ENCODE measurements around the gene CENPT.

Gene CENPT

GRCh38 chr16:67786491-67786890, 61.0 kb downstream of the CENPT start:
- H2BK15ac ChIP-seq (ENCODE audit: low read length), result no peak overlapping the region
- no peak overlapping the region for H3K14ac ChIP-seq (ENCODE audit: low read length)
- no peak overlapping the region for H3K4me2 ChIP-seq (ENCODE audit: insufficient read depth, low read length, poor library complexity, severe bottlenecking)
- no peak overlapping the region for H3K27ac ChIP-seq (replicated peaks; ENCODE audit: low read length)
- no peak overlapping the region for H3K23ac ChIP-seq (ENCODE audit: low read depth, low read length, poor library complexity)
- H3K18ac ChIP-seq (ENCODE audit: low read length), result no peak overlapping the region
- H4K8ac ChIP-seq (ENCODE audit: low read depth, low read length), result no peak overlapping the region
- no peak overlapping the region for H3K4ac ChIP-seq (ENCODE audit: low read length)
- H3K4me3 ChIP-seq (ENCODE audit: low read length in 2 of 2), result no peak overlapping the region
- H2BK5ac ChIP-seq (ENCODE audit: low read length), result no peak overlapping the region
- H3K36me3 ChIP-seq (replicated peaks in 1 of 2; ENCODE audit: control insufficient read depth in 2 of 2, insufficient read depth in 2 of 2, low read length in 2 of 2), result peaks cover 0 to 5% of the 10 kb centered on the region in 2 donors
- H2AK5ac ChIP-seq (ENCODE audit: low read depth, low read length), result no peak overlapping the region
- H4K91ac ChIP-seq (ENCODE audit: low read depth, low read length, poor library complexity), result no peak overlapping the region
- H3K9me3 ChIP-seq (replicated peaks in 1 of 2; ENCODE audit: control insufficient read depth in 2 of 2, insufficient read depth in 1 of 2, low read depth in 1 of 2, low read length in 2 of 2), result no peaks in the 10 kb centered on the region
- peaks cover 0 to 1% (median 0%) of the 10 kb centered on the region in 3 experiments for H3K27me3 ChIP-seq (ENCODE audit: control insufficient read depth in 3 of 3, insufficient read depth in 3 of 3, low read depth in 1 of 3, low read length in 3 of 3)
- no peak overlapping the region for H2AFZ ChIP-seq (ENCODE audit: low read length)
- peaks cover 3% of the 10 kb centered on the region for H3K79me1 ChIP-seq (ENCODE audit: low read depth, low read length)
- H2BK12ac ChIP-seq (ENCODE audit: low read length), result no peak overlapping the region
- H3K4me1 ChIP-seq (ENCODE audit: control insufficient read depth in 2 of 2, insufficient read depth in 1 of 2, low read depth in 1 of 2, low read length in 2 of 2), result no peaks in the 10 kb centered on the region
- WGBS, 2 donors (ENCODE audit: extremely low coverage in 2 of 2, insufficient read length in 2 of 2, insufficient replicate concordance in 1 of 2), result no CpG with 5 or more reads among the region's 5 CpGs
- no peak for DNase-seq (ENCODE audit: low spot score)
- H2BK120ac ChIP-seq (ENCODE audit: low read depth, low read length), result no peak overlapping the region
- H3K9ac ChIP-seq (ENCODE audit: low read depth, low read length, poor library complexity), result peak overlapping the region; percentile 44

GRCh38 chr16:67783353-67783725, 64.2 kb downstream of the CENPT start:
- DNase-seq (ENCODE audit: low spot score), result no peak
- H2AFZ ChIP-seq (ENCODE audit: low read length), result no peak overlapping the region
- no peak overlapping the region for H2BK120ac ChIP-seq (ENCODE audit: low read depth, low read length)
- H2BK12ac ChIP-seq (ENCODE audit: low read length), result no peak overlapping the region
- H2BK15ac ChIP-seq (ENCODE audit: low read length), result no peak overlapping the region
- peak overlapping the region; percentile 14 for H2AK5ac ChIP-seq (ENCODE audit: low read depth, low read length)
- H4K8ac ChIP-seq (ENCODE audit: low read depth, low read length), result no peak overlapping the region
- no peak overlapping the region for H3K4me2 ChIP-seq (ENCODE audit: insufficient read depth, low read length, poor library complexity, severe bottlenecking)
- no peak overlapping the region for H2BK5ac ChIP-seq (ENCODE audit: low read length)
- no peaks in the 10 kb centered on the region for H3K9me3 ChIP-seq (replicated peaks in 1 of 2; ENCODE audit: control insufficient read depth in 2 of 2, insufficient read depth in 1 of 2, low read depth in 1 of 2, low read length in 2 of 2)
- no peak overlapping the region for H3K18ac ChIP-seq (ENCODE audit: low read length)
- no peak overlapping the region for H3K4ac ChIP-seq (ENCODE audit: low read length)
- H3K79me1 ChIP-seq (ENCODE audit: low read depth, low read length), result peaks cover 3% of the 10 kb centered on the region
- H3K36me3 ChIP-seq (replicated peaks in 1 of 2; ENCODE audit: control insufficient read depth in 2 of 2, insufficient read depth in 2 of 2, low read length in 2 of 2), result peaks cover 2 to 14% of the 10 kb centered on the region in 2 donors
- H3K23ac ChIP-seq (ENCODE audit: low read depth, low read length, poor library complexity), result no peak overlapping the region
- no peak overlapping the region for H3K4me3 ChIP-seq (ENCODE audit: low read length in 2 of 2)
- H3K9ac ChIP-seq (ENCODE audit: low read depth, low read length, poor library complexity), result no peak overlapping the region
- H3K14ac ChIP-seq (ENCODE audit: low read length), result no peak overlapping the region
- H3K4me1 ChIP-seq (ENCODE audit: control insufficient read depth in 2 of 2, insufficient read depth in 1 of 2, low read depth in 1 of 2, low read length in 2 of 2), result no peaks in the 10 kb centered on the region
- no peak overlapping the region for H3K27ac ChIP-seq (replicated peaks; ENCODE audit: low read length)
- H3K27me3 ChIP-seq (ENCODE audit: control insufficient read depth in 3 of 3, insufficient read depth in 3 of 3, low read depth in 1 of 3, low read length in 3 of 3), result peaks cover 0 to 1% (median 0%) of the 10 kb centered on the region in 3 experiments
- H4K91ac ChIP-seq (ENCODE audit: low read depth, low read length, poor library complexity), result no peak overlapping the region

- H2BK120ac ChIP-seq (ENCODE audit: low read depth, low read length), result no peak overlapping the region
- no peak overlapping the region for H2AFZ ChIP-seq (ENCODE audit: low read length)
- peaks cover 0 to 1% (median 0%) of the 10 kb centered on the region in 3 experiments for H3K27me3 ChIP-seq (ENCODE audit: control insufficient read depth in 3 of 3, insufficient read depth in 3 of 3, low read depth in 1 of 3, low read length in 3 of 3)
- peaks cover 3% of the 10 kb centered on the region for H3K79me1 ChIP-seq (ENCODE audit: low read depth, low read length)
- peak overlapping the region; percentile 50 for H3K9ac ChIP-seq (ENCODE audit: low read depth, low read length, poor library complexity)
- H3K23ac ChIP-seq (ENCODE audit: low read depth, low read length, poor library complexity), result no peak overlapping the region
- no peak overlapping the region for H2BK12ac ChIP-seq (ENCODE audit: low read length)
- no peaks in the 10 kb centered on the region for H3K4me1 ChIP-seq (ENCODE audit: control insufficient read depth in 2 of 2, insufficient read depth in 1 of 2, low read depth in 1 of 2, low read length in 2 of 2)
- H3K4me2 ChIP-seq (ENCODE audit: insufficient read depth, low read length, poor library complexity, severe bottlenecking), result no peak overlapping the region
- H2BK5ac ChIP-seq (ENCODE audit: low read length), result no peak overlapping the region
- no peak overlapping the region for H3K14ac ChIP-seq (ENCODE audit: low read length)
- WGBS, 2 donors (ENCODE audit: extremely low coverage in 2 of 2, insufficient read length in 2 of 2, insufficient replicate concordance in 1 of 2), result no CpG with 5 or more reads among the region's 12 CpGs
- no peak overlapping the region for H4K91ac ChIP-seq (ENCODE audit: low read depth, low read length, poor library complexity)
- no peak overlapping the region for H4K8ac ChIP-seq (ENCODE audit: low read depth, low read length)
- peaks cover 2 to 14% of the 10 kb centered on the region in 2 donors for H3K36me3 ChIP-seq (replicated peaks in 1 of 2; ENCODE audit: control insufficient read depth in 2 of 2, insufficient read depth in 2 of 2, low read length in 2 of 2)
- no peak overlapping the region for H3K4ac ChIP-seq (ENCODE audit: low read length)
- H2BK15ac ChIP-seq (ENCODE audit: low read length), result no peak overlapping the region
- H3K18ac ChIP-seq (ENCODE audit: low read length), result no peak overlapping the region
- H2AK5ac ChIP-seq (ENCODE audit: low read depth, low read length), result peak overlapping the region; percentile 14
- no peak overlapping the region for H3K27ac ChIP-seq (replicated peaks; ENCODE audit: low read length)
- no peak overlapping the region for H3K4me3 ChIP-seq (ENCODE audit: low read length in 2 of 2)
- H3K9me3 ChIP-seq (replicated peaks in 1 of 2; ENCODE audit: control insufficient read depth in 2 of 2, insufficient read depth in 1 of 2, low read depth in 1 of 2, low read length in 2 of 2), result no peaks in the 10 kb centered on the region
- DNase-seq (ENCODE audit: low spot score), result no peak
Observed at GRCh38 chr16:67782567-67783352, 64.7 kb downstream of the CENPT start.

GRCh38 chr16:67781565-67781921, 66.0 kb downstream of the CENPT start:
- H3K4me1 ChIP-seq (ENCODE audit: control insufficient read depth in 2 of 2, insufficient read depth in 1 of 2, low read depth in 1 of 2, low read length in 2 of 2), result no peaks in the 10 kb centered on the region
- H2BK12ac ChIP-seq (ENCODE audit: low read length), result no peak overlapping the region
- H4K8ac ChIP-seq (ENCODE audit: low read depth, low read length), result no peak overlapping the region
- no peaks in the 10 kb centered on the region for H3K9me3 ChIP-seq (replicated peaks in 1 of 2; ENCODE audit: control insufficient read depth in 2 of 2, insufficient read depth in 1 of 2, low read depth in 1 of 2, low read length in 2 of 2)
- H3K23ac ChIP-seq (ENCODE audit: low read depth, low read length, poor library complexity), result no peak overlapping the region
- no peak overlapping the region for H3K14ac ChIP-seq (ENCODE audit: low read length)
- no peak overlapping the region for H2BK15ac ChIP-seq (ENCODE audit: low read length)
- H3K4me2 ChIP-seq (ENCODE audit: insufficient read depth, low read length, poor library complexity, severe bottlenecking), result no peak overlapping the region
- no peak overlapping the region for H3K4ac ChIP-seq (ENCODE audit: low read length)
- H3K4me3 ChIP-seq (ENCODE audit: low read length in 2 of 2), result no peak overlapping the region
- peak overlapping the region; percentile 39 for H3K9ac ChIP-seq (ENCODE audit: low read depth, low read length, poor library complexity)
- H3K27me3 ChIP-seq (ENCODE audit: control insufficient read depth in 3 of 3, insufficient read depth in 3 of 3, low read depth in 1 of 3, low read length in 3 of 3), result peaks cover 0 to 1% (median 0%) of the 10 kb centered on the region in 3 experiments
- no peak for DNase-seq (ENCODE audit: low spot score)
- H3K36me3 ChIP-seq (replicated peaks in 1 of 2; ENCODE audit: control insufficient read depth in 2 of 2, insufficient read depth in 2 of 2, low read length in 2 of 2), result peaks cover 2 to 14% of the 10 kb centered on the region in 2 donors
- WGBS, 2 donors (ENCODE audit: extremely low coverage in 2 of 2, insufficient read length in 2 of 2, insufficient replicate concordance in 1 of 2), result no CpG with 5 or more reads among the region's 5 CpGs
- H3K79me1 ChIP-seq (ENCODE audit: low read depth, low read length), result peaks cover 3% of the 10 kb centered on the region
- H3K18ac ChIP-seq (ENCODE audit: low read length), result no peak overlapping the region
- no peak overlapping the region for H3K27ac ChIP-seq (replicated peaks; ENCODE audit: low read length)
- no peak overlapping the region for H2BK5ac ChIP-seq (ENCODE audit: low read length)
- no peak overlapping the region for H2AK5ac ChIP-seq (ENCODE audit: low read depth, low read length)
- H2AFZ ChIP-seq (ENCODE audit: low read length), result no peak overlapping the region
- H2BK120ac ChIP-seq (ENCODE audit: low read depth, low read length), result no peak overlapping the region
- H4K91ac ChIP-seq (ENCODE audit: low read depth, low read length, poor library complexity), result no peak overlapping the region

All from neuronal stem cell (in vitro differentiated cells).